Activated naive CD4-positive, alpha-beta T cell treated with anti-CD3 and anti-CD28 coated beads, Interleukin-2, amount 10 ng/mL, durations not matched to agents 7 days and 5 days (primary cell): ENCODE data around the gene MED12.

Source experiments
- CTCF ChIA-PET: fragments of 350-600 bp; sonication (Branson Sonifier 250); formaldehyde crosslinking; loops from one replicate; lab custom pipeline; 2021; ENCODE audit warnings: antibody characterized with exemption; lab: Charles Lee
- DNase-seq: peaks from one replicate; pipeline ENCODE4 v3.0.0-alpha.2; 2020
- H3K27ac Mint-ChIP-seq: one replicate; pipeline ENCODE4 v1.8.0; 2021; ENCODE audit warnings: mild to moderate bottlenecking, moderate library complexity, mixed read lengths
- H3K27me3 Mint-ChIP-seq: one replicate; pipeline ENCODE4 v1.8.0; 2021; ENCODE audit warnings: mild to moderate bottlenecking, mixed read lengths
- H3K36me3 Mint-ChIP-seq: one replicate; pipeline ENCODE4 v1.8.0; 2021; ENCODE audit warnings: mixed read lengths
- H3K4me1 Mint-ChIP-seq: one replicate; pipeline ENCODE4 v1.8.0; 2021; ENCODE audit warnings: mixed read lengths
- H3K4me3 Mint-ChIP-seq: one replicate; pipeline ENCODE4 v1.8.0; 2021; ENCODE audit warnings: mild to moderate bottlenecking, moderate library complexity, mixed read lengths
- H3K9me3 Mint-ChIP-seq: one replicate; pipeline ENCODE4 v1.8.0; 2021; ENCODE audit warnings: mixed read lengths

Gene MED12

DNA sequence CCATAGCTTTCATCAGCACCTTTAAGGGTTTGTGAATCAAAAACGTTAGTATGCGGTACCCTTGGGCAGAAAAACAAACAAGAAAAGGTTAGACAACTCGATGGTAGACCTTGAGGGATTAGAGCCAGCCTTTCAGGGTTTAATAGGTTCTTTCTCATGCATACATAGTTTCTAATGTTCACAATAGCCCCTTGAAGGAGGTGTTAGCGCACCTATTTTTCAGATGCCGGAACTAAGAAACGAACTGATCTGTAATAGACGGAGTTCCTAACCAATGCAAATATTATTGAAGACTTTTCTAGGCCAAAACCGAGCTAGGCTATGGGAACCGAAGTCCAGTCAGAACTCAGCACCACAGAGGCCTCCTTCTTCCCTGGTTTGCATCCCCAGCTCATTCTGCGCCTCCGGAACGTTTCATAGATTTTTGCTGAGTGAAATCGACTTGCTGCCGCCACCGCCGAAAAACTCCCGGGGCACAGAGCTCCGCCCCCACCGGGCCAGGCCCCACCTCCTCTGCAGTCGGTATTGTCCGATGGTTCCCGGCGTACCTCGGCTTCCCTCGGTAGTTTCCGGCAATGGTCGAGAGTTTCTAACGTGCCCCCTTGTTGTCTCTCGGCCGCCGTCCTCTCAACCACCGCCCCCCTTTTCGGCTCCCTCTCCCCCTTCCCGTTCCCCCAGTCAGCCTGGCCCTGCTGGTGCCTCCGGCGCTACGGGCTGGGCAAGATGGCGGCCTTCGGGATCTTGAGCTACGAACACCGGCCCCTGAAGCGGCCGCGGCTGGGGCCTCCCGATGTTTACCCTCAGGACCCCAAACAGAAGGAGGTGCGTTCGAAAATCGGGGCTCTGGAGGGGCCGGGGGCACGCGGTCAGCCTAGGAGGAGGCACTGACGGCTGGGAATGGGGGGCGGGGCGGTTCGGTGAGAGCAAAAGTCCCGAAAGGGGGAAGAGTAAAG, at the start of gene MED12:
Gene MED12 (plus strand): TSS at position 565 of the 953 bp plus-strand sequence. CDS start 159 bp downstream, at position 724.
- Mint-ChIP-seq H3K4me1 (peaks cover 35% of the 10 kb centered on the region), H3K4me3 (peak within 1 kb of the TSS; percentile 78), H3K36me3 (peaks cover 28% of the 10 kb centered on the region), H3K27ac (peak within 1 kb of the TSS; percentile 86), H3K9me3 (no peaks in the 10 kb centered on the region), H3K27me3 (no peaks in the 10 kb centered on the region)
- peak; percentile 87 for DNase-seq
- CTCF ChIA-PET, result interaction anchor here (1.1 to 2.8 kb wide), 3 partner anchors 11 to 17 kb away, joined by 6 to 27 read pairs (median 6); partner anchors contain the start of gene CXorf65

DNA sequence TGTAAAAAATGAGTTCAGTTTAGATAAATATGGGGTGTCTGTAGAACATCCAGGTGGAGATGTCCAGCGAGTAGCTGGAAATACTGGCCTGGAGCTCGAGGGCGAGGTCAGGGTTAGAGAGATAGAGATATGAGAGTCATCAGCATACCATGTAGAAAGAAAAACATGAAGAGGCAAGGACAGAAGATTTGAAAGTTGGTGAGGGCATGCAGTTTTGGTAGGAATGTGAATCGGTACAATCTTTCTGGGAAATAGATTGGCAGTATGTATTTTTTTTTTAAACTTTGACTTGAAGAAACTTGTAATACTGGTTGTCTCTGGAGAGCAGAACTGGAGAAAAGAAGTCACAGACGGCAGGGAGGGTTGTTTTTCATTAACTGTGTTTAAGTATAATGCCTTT, 47.9 kb upstream of the MED12 start:
- no peak overlapping the region for H3K4me3 Mint-ChIP-seq
- peaks cover 14% of the 10 kb centered on the region for H3K4me1 Mint-ChIP-seq
- peaks cover 5% of the 10 kb centered on the region for H3K36me3 Mint-ChIP-seq
- no peak overlapping the region for H3K27ac Mint-ChIP-seq
- peaks cover 25% of the 10 kb centered on the region for H3K27me3 Mint-ChIP-seq
- CTCF ChIA-PET, result no interaction called here
- no peak for DNase-seq
- no peaks in the 10 kb centered on the region for H3K9me3 Mint-ChIP-seq

- no peaks in the 10 kb centered on the region for H3K36me3 Mint-ChIP-seq
- H3K27ac Mint-ChIP-seq, result no peak overlapping the region
- peaks cover 7% of the 10 kb centered on the region for H3K4me1 Mint-ChIP-seq
- no peaks in the 10 kb centered on the region for H3K27me3 Mint-ChIP-seq
- CTCF ChIA-PET, result no interaction called here
- no peaks in the 10 kb centered on the region for H3K9me3 Mint-ChIP-seq
- DNase-seq, result no peak
- no peak overlapping the region for H3K4me3 Mint-ChIP-seq
Observed at GRCh38 chrX:71081330-71082123, 36.9 kb upstream of the MED12 start.

GRCh38 chrX:71082124-71082647, 36.2 kb upstream of the MED12 start:
- no peak for DNase-seq
- H3K9me3 Mint-ChIP-seq, result no peaks in the 10 kb centered on the region
- no peak overlapping the region for H3K27ac Mint-ChIP-seq
- H3K4me3 Mint-ChIP-seq, result no peak overlapping the region
- CTCF ChIA-PET, result no interaction called here
- no peaks in the 10 kb centered on the region for H3K36me3 Mint-ChIP-seq
- H3K27me3 Mint-ChIP-seq, result no peaks in the 10 kb centered on the region
- H3K4me1 Mint-ChIP-seq, result peaks cover 7% of the 10 kb centered on the region

DNA sequence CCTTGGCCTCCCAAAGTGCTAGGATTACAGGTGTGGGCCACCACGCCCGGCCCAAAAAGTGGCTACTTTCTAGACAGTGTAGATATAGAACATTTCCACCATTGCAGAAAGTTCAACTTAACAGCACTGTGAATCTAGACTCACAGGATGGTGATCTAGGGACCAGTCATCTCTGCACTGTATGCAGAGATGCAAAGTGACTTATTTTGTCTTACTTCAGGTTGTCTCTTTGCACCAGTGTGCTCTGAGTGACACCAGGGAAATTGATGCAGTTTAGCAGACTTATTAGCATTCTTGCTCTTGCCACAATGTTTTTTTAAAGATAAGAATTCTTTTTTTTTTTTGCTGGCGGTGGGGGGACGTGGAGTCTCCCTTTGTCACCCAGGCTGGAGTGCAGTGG, 35.6 kb upstream of the MED12 start:
- Mint-ChIP-seq H3K4me3 (no peak overlapping the region), H3K36me3 (no peaks in the 10 kb centered on the region), H3K9me3 (no peaks in the 10 kb centered on the region), H3K27me3 (no peaks in the 10 kb centered on the region), H3K4me1 (peaks cover 7% of the 10 kb centered on the region), H3K27ac (no peak overlapping the region)
- no peak for DNase-seq
- CTCF ChIA-PET, result no interaction called here

DNA sequence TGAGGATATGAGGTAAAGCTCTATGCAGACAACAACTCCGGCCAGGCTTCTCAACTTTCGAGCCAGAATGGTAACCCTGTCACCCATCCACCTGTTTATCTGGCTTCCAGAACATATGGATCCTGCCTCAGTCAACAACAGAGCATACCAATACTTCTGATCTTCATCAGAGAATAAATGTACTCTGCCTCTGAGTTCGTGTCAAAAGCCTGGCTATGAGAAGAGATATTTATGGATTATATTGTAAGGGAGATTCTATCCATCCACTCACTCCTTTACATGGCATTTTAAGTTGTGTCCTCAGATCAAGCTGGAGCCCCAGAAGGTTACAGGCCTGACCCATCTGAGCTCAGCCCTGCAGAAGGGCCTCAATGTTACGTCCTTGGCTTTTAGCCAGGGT, 32.5 kb upstream of the MED12 start:
- CTCF ChIA-PET, result no interaction called here
- peaks cover 7% of the 10 kb centered on the region for H3K4me1 Mint-ChIP-seq
- no peaks in the 10 kb centered on the region for H3K36me3 Mint-ChIP-seq
- no peak for DNase-seq
- H3K27ac Mint-ChIP-seq, result no peak overlapping the region
- H3K4me3 Mint-ChIP-seq, result no peak overlapping the region
- H3K27me3 Mint-ChIP-seq, result no peaks in the 10 kb centered on the region
- no peaks in the 10 kb centered on the region for H3K9me3 Mint-ChIP-seq

GRCh38 chrX:71091263-71091662, 27.1 kb upstream of the MED12 start:
- Mint-ChIP-seq H3K4me3 (no peak overlapping the region), H3K27ac (no peak overlapping the region), H3K27me3 (peaks cover 6% of the 10 kb centered on the region), H3K4me1 (peaks cover 17% of the 10 kb centered on the region), H3K36me3 (peaks cover 1% of the 10 kb centered on the region), H3K9me3 (no peaks in the 10 kb centered on the region)
- CTCF ChIA-PET, result no interaction called here
- no peak for DNase-seq

- H3K27ac Mint-ChIP-seq, result peak overlapping the region; percentile 71
- CTCF ChIA-PET, result no interaction called here
Observed at GRCh38 chrX:71095033-71095432, 23.4 kb upstream of the MED12 start.

DNA sequence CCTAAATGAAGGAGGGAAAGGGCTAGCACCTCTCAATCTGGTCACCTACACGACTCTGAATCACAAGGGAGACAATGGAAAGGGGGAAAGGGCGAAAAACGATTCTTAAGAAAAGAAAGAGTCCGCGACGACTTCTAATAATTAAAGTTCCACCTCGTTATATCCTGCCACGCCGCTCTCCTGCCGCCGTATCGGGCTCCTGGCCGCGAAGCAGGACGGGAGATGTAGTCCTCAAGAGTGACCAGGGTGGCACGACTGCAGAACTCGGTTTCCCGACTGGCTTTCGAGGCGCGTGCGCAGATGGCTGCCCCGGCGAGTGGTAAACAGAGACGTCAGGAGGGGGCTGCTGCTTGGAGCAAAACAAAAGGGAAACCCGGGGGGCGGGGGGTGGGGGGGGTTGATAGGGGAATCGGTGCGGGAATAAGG, 22.8 kb upstream of the MED12 start, which contains the start of gene FOXO4:
Gene FOXO4 (plus strand): TSS at position 297 of the 426 bp plus-strand sequence. CDS start 678 bp downstream, outside the sequence.
- peak within 1 kb of the TSS; percentile 98 for H3K4me3 Mint-ChIP-seq
- no peaks in the 10 kb centered on the region for H3K9me3 Mint-ChIP-seq
- peaks cover 43% of the 10 kb centered on the region for H3K4me1 Mint-ChIP-seq
- peak within 1 kb of the TSS; percentile 89 for H3K27ac Mint-ChIP-seq
- H3K36me3 Mint-ChIP-seq, result peaks cover 3% of the 10 kb centered on the region
- CTCF ChIA-PET, result interaction anchor here (0.6 to 1.2 kb wide), 4 partner anchors 11 to 34 kb away, joined by 3 to 4 read pairs (median 4); partner anchors contain the start of gene CXorf65
- DNase-seq, result peak; percentile 93
- peaks cover 12% of the 10 kb centered on the region for H3K27me3 Mint-ChIP-seq

More at GRCh38 chrX:71095033-71095432, 23.4 kb upstream of the MED12 start:
- Mint-ChIP-seq H3K9me3 (no peaks in the 10 kb centered on the region), H3K27me3 (peaks cover 12% of the 10 kb centered on the region), H3K36me3 (peaks cover 1% of the 10 kb centered on the region), H3K4me3 (peak overlapping the region; percentile 98), H3K4me1 (peaks cover 40% of the 10 kb centered on the region)
- no peak for DNase-seq

GRCh38 chrX:71095981-71096759, 22.2 kb upstream of the MED12 start:
- peaks cover 12% of the 10 kb centered on the region for H3K27me3 Mint-ChIP-seq
- CTCF ChIA-PET, result interaction anchor here (0.6 to 1.2 kb wide), 4 partner anchors 10 to 34 kb away, joined by 3 to 4 read pairs (median 4); partner anchors contain the start of gene CXorf65
- peak overlapping the region; percentile 89 for H3K27ac Mint-ChIP-seq
- no peaks in the 10 kb centered on the region for H3K9me3 Mint-ChIP-seq
- peak overlapping the region; percentile 98 for H3K4me3 Mint-ChIP-seq
- H3K4me1 Mint-ChIP-seq, result peaks cover 48% of the 10 kb centered on the region
- peaks cover 3% of the 10 kb centered on the region for H3K36me3 Mint-ChIP-seq
- DNase-seq, result no peak

GRCh38 chrX:71096760-71097032, 21.7 kb upstream of the MED12 start:
- no peaks in the 10 kb centered on the region for H3K9me3 Mint-ChIP-seq
- H3K36me3 Mint-ChIP-seq, result peaks cover 3% of the 10 kb centered on the region
- H3K4me1 Mint-ChIP-seq, result peaks cover 50% of the 10 kb centered on the region
- peak overlapping the region; percentile 98 for H3K4me3 Mint-ChIP-seq
- H3K27me3 Mint-ChIP-seq, result peaks cover 12% of the 10 kb centered on the region
- DNase-seq, result no peak
- CTCF ChIA-PET, result interaction anchor here (1.2 kb wide), 1 partner anchor 10 kb away, joined by 3 read pairs; the partner anchor contains the start of gene CXorf65
- H3K27ac Mint-ChIP-seq, result peak overlapping the region; percentile 55

- CTCF ChIA-PET, result interaction anchor here (0.8 to 1.5 kb wide), 3 partner anchors 27 to 31 kb away, joined by 3 to 16 read pairs (median 4); no protein-coding TSS in a partner anchor
- no peak overlapping the region for H3K4me3 Mint-ChIP-seq
- no peaks in the 10 kb centered on the region for H3K9me3 Mint-ChIP-seq
Observed at GRCh38 chrX:71098302-71098701, 20.1 kb upstream of the MED12 start.

DNA sequence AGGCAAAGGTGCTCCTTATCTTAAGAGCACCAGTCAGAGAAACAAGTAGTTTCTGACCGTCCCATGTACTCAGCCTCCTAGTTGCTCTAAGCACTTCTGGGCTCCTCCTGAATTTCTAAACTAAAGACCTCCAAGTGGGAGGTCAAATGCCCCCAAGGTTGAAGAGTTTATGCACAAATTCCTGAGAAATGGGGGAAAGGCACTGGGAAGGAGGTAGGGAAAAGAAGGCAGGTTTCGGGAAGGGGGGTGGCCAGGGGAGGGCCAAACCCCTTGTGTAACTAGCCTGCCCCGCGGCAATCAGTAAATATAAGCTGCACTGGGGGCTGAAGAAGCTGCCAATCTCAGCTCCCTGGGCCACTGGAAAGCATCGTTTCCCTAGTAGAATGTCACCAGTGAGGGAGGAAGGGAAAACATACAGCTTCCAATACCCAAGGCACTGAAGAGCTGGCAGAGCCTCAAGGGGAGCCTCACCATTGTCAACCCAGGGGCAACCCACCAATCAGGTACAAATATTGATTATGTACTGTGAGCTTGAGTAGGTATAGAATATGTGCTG, 19.4 kb upstream of the MED12 start:
- no peak overlapping the region for H3K4me3 Mint-ChIP-seq
- no peak overlapping the region for H3K27ac Mint-ChIP-seq
- no peak for DNase-seq

More at GRCh38 chrX:71098302-71098701, 20.1 kb upstream of the MED12 start:
- H3K36me3 Mint-ChIP-seq, result peaks cover 3% of the 10 kb centered on the region
- DNase-seq, result peak; percentile 83
- H3K27me3 Mint-ChIP-seq, result peaks cover 12% of the 10 kb centered on the region
- H3K27ac Mint-ChIP-seq, result no peak overlapping the region
- peaks cover 61% of the 10 kb centered on the region for H3K4me1 Mint-ChIP-seq

More for the DNA sequence above, 19.4 kb upstream of the MED12 start:
- Mint-ChIP-seq H3K9me3 (no peaks in the 10 kb centered on the region), H3K27me3 (peaks cover 11% of the 10 kb centered on the region), H3K36me3 (peaks cover 6% of the 10 kb centered on the region), H3K4me1 (peaks cover 65% of the 10 kb centered on the region)
- CTCF ChIA-PET, result interaction anchor here (0.8 to 5.8 kb wide), 7 partner anchors 9 to 78 kb away, joined by 3 to 97 read pairs (median 4); partner anchors contain the start of genes IL2RG and MED12
